SK-N-SH treated with all-trans-retinoic acid at 6 μM for 48 hours (cell line): ENCODE measurements around the gene IKZF1.

Experiments
- ATAC-seq: fragments of 200-7000 bp; cut with Tn5 transposase; 3 replicates; pipeline ENCODE4 v1.9.1; 2020; ENCODE audit warnings: mild to moderate bottlenecking, moderate library complexity
- ARNTL ChIP-seq: fragments of 450-650 bp; formaldehyde crosslinking; IDR thresholded peaks from 2 replicates; pipeline ENCODE4 v1.5.0; 2020; ENCODE audit warnings: low read depth, mild to moderate bottlenecking, moderate library complexity, borderline replicate concordance
- BACH2 ChIP-seq: fragments of 250-450 bp; sonication (Bioruptor Pico); IDR thresholded peaks from 2 replicates; pipeline ENCODE4 v1.9.0; 2021; ENCODE audit warnings: mild to moderate bottlenecking, borderline replicate concordance
- CSDC2 ChIP-seq: fragments of 250-450 bp; sonication (Bioruptor Pico); IDR thresholded peaks from 2 replicates; pipeline ENCODE4 v1.5.0; 2020; ENCODE audit warnings: mild to moderate bottlenecking, moderate library complexity
- ESRRG ChIP-seq: fragments of 250-450 bp; sonication (Bioruptor Pico); IDR thresholded peaks from 2 replicates; pipeline ENCODE4 v1.6.1; 2021; ENCODE audit warnings: mild to moderate bottlenecking
- GLIS3 ChIP-seq: fragments of 250-450 bp; sonication (Bioruptor Pico); IDR thresholded peaks from 2 replicates; pipeline ENCODE4 v1.5.0; 2020; ENCODE audit warnings: mild to moderate bottlenecking, moderate library complexity
- ISL1 ChIP-seq: fragments of 250-450 bp; sonication (Bioruptor Pico); IDR thresholded peaks from 2 replicates; pipeline ENCODE4 v2.1.2; 2022; ENCODE audit warnings: mild to moderate bottlenecking, moderate library complexity
- OSR1 ChIP-seq: fragments of 250-450 bp; sonication (Bioruptor Pico); IDR thresholded peaks from 2 replicates; pipeline ENCODE4 v1.8.0; 2022; ENCODE audit warnings: moderate library complexity, mild to moderate bottlenecking, inconsistent platforms
- PPARA ChIP-seq: fragments of 250-450 bp; sonication (Bioruptor Pico); IDR thresholded peaks from 2 replicates; pipeline ENCODE4 v1.5.0; 2020; ENCODE audit warnings: mild to moderate bottlenecking, borderline replicate concordance
- RARB ChIP-seq: fragments of 250-450 bp; sonication (Bioruptor Pico); IDR thresholded peaks from 2 replicates; pipeline ENCODE4 v1.8.0; 2021; ENCODE audit warnings: mild to moderate bottlenecking, moderate library complexity
- SNAI2 ChIP-seq: fragments of 250-450 bp; sonication (Bioruptor Pico); IDR thresholded peaks from 2 replicates; pipeline ENCODE4 v1.5.0; 2020; ENCODE audit warnings: mild to moderate bottlenecking, moderate library complexity
- TCF4 ChIP-seq: fragments of 250-450 bp; sonication (Bioruptor Pico); IDR thresholded peaks from 2 replicates; pipeline ENCODE4 v1.8.0; 2021; ENCODE audit warnings: mild to moderate bottlenecking, moderate library complexity, borderline replicate concordance
- TOX ChIP-seq: fragments of 250-450 bp; sonication (Bioruptor Pico); IDR thresholded peaks from 2 replicates; pipeline ENCODE4 v1.8.0; 2021; ENCODE audit warnings: mild to moderate bottlenecking, moderate library complexity, borderline replicate concordance
- ZFP3 ChIP-seq: fragments of 250-450 bp; sonication (Bioruptor Pico); IDR thresholded peaks from 2 replicates; pipeline ENCODE4 v1.5.0; 2020; ENCODE audit warnings: mild to moderate bottlenecking, moderate library complexity
- ZNF565 ChIP-seq: fragments of 450-650 bp; formaldehyde crosslinking; conservative IDR thresholded peaks from 2 replicates; pipeline ENCODE4 v1.5.0; 2020; ENCODE audit warnings: low read depth, mild to moderate bottlenecking, moderate library complexity
- ZNF70 ChIP-seq: fragments of 450-650 bp; formaldehyde crosslinking; IDR thresholded peaks from 2 replicates; pipeline ENCODE4 v1.5.0; 2020; ENCODE audit warnings: mild to moderate bottlenecking, moderate library complexity
- ZNF8 ChIP-seq: fragments of 450-650 bp; formaldehyde crosslinking; IDR thresholded peaks from 2 replicates; pipeline ENCODE4 v1.5.0; 2020; ENCODE audit warnings: mild to moderate bottlenecking, moderate library complexity
- TF ChIP-seq, protein P1 (sequence below): fragments of 250-450 bp; sonication (Bioruptor Pico); IDR thresholded peaks from 2 replicates; pipeline ENCODE4 v1.8.0; 2020; ENCODE audit warnings: mild to moderate bottlenecking, moderate library complexity, borderline replicate concordance
- TF ChIP-seq, protein P2 (sequence below): fragments of 250-450 bp; sonication (Bioruptor Pico); IDR thresholded peaks from 2 replicates; pipeline ENCODE4 v1.5.0; 2020; ENCODE audit warnings: mild to moderate bottlenecking, moderate library complexity
- TF ChIP-seq, protein P3 (sequence below): fragments of 250-450 bp; sonication (Bioruptor Pico); IDR thresholded peaks from 2 replicates; pipeline ENCODE4 v1.8.0; 2021; ENCODE audit warnings: low read depth, mild to moderate bottlenecking, moderate library complexity, borderline replicate concordance
- TF ChIP-seq, protein P4 (sequence below): fragments of 250-450 bp; sonication (Bioruptor Pico); IDR thresholded peaks from 2 replicates; pipeline ENCODE4 v1.5.1; 2021; ENCODE audit warnings: mild to moderate bottlenecking, moderate library complexity
- TF ChIP-seq, protein P5 (sequence below): fragments of 250-450 bp; sonication (Bioruptor Pico); IDR thresholded peaks from 2 replicates; pipeline ENCODE4 v1.5.1; 2020; ENCODE audit warnings: low read depth, mild to moderate bottlenecking, moderate library complexity

Gene IKZF1

DNA sequence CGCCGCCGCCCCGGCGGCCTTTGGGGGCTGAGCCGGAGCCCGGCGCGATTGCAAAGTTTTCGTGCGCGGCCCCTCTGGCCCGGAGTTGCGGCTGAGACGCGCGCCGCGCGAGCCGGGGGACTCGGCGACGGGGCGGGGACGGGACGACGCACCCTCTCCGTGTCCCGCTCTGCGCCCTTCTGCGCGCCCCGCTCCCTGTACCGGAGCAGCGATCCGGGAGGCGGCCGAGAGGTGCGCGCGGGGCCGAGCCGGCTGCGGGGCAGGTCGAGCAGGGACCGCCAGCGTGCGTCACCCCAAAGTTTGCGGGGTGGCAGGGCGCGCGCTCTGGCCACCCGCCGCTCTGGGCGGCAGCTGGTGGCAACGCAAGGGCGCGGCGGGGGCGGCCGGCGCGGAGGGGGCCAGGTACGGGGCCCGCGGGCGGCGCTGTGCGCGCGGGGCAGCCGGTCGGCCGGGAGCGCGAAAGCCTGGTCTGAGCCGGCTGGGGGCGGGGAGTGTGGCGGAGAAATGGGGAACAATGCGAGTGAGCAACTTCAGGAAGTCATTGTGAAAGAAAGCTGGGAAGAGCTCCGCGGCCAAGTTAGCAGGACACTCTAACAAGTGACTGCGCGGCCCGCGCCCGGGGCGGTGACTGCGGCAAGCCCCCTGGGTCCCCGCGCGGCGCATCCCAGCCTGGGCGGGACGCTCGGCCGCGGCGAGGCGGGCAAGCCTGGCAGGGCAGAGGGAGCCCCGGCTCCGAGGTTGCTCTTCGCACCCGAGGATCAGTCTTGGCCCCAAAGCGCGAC, at the start of gene IKZF1:
IKZF1 (plus strand) TSS at position 588 of the 782 bp plus-strand sequence. CDS start 14,346 bp downstream, outside the sequence.
- ATAC-seq: no peak
- TF ChIP-seq ZNF70 (CRISPR knock-in tag) (no peak), TCF4 (no peak), OSR1 (CRISPR knock-in tag) (no peak), SNAI2 (CRISPR knock-in tag) (no peak), ZFP3 (CRISPR knock-in tag) (no peak), ESRRG (no peak)
- TF ChIP-seq, protein P1, sequence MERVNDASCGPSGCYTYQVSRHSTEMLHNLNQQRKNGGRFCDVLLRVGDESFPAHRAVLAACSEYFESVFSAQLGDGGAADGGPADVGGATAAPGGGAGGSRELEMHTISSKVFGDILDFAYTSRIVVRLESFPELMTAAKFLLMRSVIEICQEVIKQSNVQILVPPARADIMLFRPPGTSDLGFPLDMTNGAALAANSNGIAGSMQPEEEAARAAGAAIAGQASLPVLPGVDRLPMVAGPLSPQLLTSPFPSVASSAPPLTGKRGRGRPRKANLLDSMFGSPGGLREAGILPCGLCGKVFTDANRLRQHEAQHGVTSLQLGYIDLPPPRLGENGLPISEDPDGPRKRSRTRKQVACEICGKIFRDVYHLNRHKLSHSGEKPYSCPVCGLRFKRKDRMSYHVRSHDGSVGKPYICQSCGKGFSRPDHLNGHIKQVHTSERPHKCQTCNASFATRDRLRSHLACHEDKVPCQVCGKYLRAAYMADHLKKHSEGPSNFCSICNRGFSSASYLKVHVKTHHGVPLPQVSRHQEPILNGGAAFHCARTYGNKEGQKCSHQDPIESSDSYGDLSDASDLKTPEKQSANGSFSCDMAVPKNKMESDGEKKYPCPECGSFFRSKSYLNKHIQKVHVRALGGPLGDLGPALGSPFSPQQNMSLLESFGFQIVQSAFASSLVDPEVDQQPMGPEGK (CRISPR knock-in tag): no peak
- TF ChIP-seq, protein P2, sequence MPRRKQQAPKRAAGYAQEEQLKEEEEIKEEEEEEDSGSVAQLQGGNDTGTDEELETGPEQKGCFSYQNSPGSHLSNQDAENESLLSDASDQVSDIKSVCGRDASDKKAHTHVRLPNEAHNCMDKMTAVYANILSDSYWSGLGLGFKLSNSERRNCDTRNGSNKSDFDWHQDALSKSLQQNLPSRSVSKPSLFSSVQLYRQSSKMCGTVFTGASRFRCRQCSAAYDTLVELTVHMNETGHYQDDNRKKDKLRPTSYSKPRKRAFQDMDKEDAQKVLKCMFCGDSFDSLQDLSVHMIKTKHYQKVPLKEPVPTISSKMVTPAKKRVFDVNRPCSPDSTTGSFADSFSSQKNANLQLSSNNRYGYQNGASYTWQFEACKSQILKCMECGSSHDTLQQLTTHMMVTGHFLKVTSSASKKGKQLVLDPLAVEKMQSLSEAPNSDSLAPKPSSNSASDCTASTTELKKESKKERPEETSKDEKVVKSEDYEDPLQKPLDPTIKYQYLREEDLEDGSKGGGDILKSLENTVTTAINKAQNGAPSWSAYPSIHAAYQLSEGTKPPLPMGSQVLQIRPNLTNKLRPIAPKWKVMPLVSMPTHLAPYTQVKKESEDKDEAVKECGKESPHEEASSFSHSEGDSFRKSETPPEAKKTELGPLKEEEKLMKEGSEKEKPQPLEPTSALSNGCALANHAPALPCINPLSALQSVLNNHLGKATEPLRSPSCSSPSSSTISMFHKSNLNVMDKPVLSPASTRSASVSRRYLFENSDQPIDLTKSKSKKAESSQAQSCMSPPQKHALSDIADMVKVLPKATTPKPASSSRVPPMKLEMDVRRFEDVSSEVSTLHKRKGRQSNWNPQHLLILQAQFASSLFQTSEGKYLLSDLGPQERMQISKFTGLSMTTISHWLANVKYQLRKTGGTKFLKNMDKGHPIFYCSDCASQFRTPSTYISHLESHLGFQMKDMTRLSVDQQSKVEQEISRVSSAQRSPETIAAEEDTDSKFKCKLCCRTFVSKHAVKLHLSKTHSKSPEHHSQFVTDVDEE (CRISPR knock-in tag): no peak
- TF ChIP-seq, protein P3, sequence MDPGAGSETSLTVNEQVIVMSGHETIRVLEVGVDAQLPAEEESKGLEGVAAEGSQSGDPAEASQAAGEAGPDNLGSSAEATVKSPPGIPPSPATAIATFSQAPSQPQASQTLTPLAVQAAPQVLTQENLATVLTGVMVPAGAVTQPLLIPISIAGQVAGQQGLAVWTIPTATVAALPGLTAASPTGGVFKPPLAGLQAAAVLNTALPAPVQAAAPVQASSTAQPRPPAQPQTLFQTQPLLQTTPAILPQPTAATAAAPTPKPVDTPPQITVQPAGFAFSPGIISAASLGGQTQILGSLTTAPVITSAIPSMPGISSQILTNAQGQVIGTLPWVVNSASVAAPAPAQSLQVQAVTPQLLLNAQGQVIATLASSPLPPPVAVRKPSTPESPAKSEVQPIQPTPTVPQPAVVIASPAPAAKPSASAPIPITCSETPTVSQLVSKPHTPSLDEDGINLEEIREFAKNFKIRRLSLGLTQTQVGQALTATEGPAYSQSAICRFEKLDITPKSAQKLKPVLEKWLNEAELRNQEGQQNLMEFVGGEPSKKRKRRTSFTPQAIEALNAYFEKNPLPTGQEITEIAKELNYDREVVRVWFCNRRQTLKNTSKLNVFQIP (CRISPR knock-in tag): no peak

DNA sequence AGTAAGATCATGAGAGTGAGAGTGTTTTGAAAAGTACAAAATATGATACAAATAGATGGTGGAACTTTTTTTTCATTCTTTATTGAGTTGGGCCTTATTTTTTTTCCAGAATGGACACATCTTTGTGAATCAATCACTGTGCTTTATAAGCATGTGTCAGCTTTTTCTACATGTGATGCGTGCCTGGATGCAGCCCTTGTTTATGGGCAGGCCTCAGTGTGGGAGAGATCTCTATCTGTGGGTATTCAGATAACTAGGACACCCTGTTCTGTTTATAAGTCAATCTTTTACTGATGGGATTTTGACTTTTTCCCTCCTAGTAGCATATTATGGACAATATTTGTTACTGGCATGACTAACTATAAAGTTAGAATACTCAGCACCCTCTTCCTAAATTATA, 42.9 kb upstream of the IKZF1 start:
- ATAC-seq: no peak
- TF ChIP-seq TOX (CRISPR knock-in tag) (no peak), ZNF8 (CRISPR knock-in tag) (no peak), ZNF70 (CRISPR knock-in tag) (no peak), ESRRG (no peak), ISL1 (CRISPR knock-in tag) (no peak), RARB (CRISPR knock-in tag) (no peak), ZNF565 (CRISPR knock-in tag) (no peak), GLIS3 (no peak), ARNTL (CRISPR knock-in tag) (no peak), PPARA (CRISPR knock-in tag) (no peak), CSDC2 (CRISPR knock-in tag) (no peak), OSR1 (CRISPR knock-in tag) (no peak), ZFP3 (CRISPR knock-in tag) (no peak), BACH2 (CRISPR knock-in tag) (no peak)
- TF ChIP-seq, protein P4, sequence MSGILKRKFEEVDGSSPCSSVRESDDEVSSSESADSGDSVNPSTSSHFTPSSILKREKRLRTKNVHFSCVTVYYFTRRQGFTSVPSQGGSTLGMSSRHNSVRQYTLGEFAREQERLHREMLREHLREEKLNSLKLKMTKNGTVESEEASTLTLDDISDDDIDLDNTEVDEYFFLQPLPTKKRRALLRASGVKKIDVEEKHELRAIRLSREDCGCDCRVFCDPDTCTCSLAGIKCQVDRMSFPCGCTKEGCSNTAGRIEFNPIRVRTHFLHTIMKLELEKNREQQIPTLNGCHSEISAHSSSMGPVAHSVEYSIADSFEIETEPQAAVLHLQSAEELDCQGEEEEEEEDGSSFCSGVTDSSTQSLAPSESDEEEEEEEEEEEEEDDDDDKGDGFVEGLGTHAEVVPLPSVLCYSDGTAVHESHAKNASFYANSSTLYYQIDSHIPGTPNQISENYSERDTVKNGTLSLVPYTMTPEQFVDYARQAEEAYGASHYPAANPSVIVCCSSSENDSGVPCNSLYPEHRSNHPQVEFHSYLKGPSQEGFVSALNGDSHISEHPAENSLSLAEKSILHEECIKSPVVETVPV (CRISPR knock-in tag): no peak
- TF ChIP-seq, protein P5, sequence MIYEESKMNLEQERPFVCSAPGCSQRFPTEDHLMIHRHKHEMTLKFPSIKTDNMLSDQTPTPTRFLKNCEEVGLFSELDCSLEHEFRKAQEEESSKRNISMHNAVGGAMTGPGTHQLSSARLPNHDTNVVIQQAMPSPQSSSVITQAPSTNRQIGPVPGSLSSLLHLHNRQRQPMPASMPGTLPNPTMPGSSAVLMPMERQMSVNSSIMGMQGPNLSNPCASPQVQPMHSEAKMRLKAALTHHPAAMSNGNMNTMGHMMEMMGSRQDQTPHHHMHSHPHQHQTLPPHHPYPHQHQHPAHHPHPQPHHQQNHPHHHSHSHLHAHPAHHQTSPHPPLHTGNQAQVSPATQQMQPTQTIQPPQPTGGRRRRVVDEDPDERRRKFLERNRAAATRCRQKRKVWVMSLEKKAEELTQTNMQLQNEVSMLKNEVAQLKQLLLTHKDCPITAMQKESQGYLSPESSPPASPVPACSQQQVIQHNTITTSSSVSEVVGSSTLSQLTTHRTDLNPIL (CRISPR knock-in tag): no peak
- TF ChIP-seq, protein P3 (CRISPR knock-in tag): no peak
- TF ChIP-seq, protein P2 (CRISPR knock-in tag): no peak
